ENCODE results near the gene LCP2. TPM values are rescaled to one million over a fixed set of nuclear protein-coding genes. Genes with fewer than 3 reads are reported as not detected.

Gene LCP2
- total RNA-seq, 1 experiment from 2014 or later: 0.72 TPM

DNA sequence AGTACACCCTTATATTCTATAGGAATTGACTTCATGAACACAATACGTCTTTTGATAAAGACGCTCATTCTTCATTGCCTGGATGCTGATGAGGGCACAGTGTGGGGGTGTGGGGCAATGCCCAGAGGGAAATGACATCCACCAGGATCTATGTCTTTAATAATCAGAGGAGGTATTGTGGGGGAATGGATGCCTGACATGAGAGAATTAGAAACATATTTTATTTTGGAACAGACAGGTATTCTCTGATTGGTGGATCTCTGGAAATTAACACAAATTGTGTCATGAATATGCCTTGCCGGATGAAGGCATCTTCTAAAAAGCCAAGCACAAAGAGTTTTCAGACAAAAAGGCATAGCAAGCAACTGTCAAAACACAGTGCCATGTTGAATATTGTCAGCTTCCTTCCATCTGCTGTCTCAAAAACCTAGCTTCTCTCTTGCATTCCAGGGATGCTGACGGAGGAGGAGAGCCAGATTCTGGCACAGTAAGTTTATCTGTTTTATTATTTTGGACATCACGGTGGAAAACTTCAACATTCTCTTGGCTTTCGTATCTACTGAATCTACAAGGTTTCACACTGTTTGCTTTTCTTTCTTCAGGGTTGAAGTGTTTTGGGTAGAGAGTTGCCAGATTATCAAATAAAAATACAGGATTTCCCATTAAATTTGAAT lies 68.7 kb downstream of the LCP2 start:
- POLR2A ChIA-PET: interaction anchor here (0.6 kb wide), 1 partner anchor 539 kb away, joined by 3 read pairs; no protein-coding TSS in a partner anchor
- TF ChIP-seq MYBL2 (CRISPR knock-in tag; IDR thresholded peaks at IDR 0.05): no peak
- TF ChIP-seq, protein P1, sequence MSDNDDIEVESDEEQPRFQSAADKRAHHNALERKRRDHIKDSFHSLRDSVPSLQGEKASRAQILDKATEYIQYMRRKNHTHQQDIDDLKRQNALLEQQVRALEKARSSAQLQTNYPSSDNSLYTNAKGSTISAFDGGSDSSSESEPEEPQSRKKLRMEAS (CRISPR knock-in tag; IDR thresholded peaks at IDR 0.05): no peak
- TF ChIP-seq NFATC4 (CRISPR knock-in tag; IDR thresholded peaks at IDR 0.05): no peak
- TF ChIP-seq GTF2I (CRISPR knock-in tag; conservative IDR thresholded peaks at IDR 0.05): no peak
- no peak for TF ChIP-seq CREB1 (CRISPR knock-in tag; IDR thresholded peaks at IDR 0.05)
- TF ChIP-seq JUN (CRISPR knock-in tag; IDR thresholded peaks at IDR 0.05): no peak
- TF ChIP-seq ZNF232 (CRISPR knock-in tag; IDR thresholded peaks at IDR 0.05): no peak
- no peak for TF ChIP-seq NR2C2 (CRISPR knock-in tag; IDR thresholded peaks at IDR 0.05)
- no peak for TF ChIP-seq SOX15 (CRISPR knock-in tag; IDR thresholded peaks at IDR 0.05)
- TF ChIP-seq, protein P2, sequence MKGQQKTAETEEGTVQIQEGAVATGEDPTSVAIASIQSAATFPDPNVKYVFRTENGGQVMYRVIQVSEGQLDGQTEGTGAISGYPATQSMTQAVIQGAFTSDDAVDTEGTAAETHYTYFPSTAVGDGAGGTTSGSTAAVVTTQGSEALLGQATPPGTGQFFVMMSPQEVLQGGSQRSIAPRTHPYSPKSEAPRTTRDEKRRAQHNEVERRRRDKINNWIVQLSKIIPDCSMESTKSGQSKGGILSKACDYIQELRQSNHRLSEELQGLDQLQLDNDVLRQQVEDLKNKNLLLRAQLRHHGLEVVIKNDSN (CRISPR knock-in tag; IDR thresholded peaks at IDR 0.05): no peak
- no peak for TF ChIP-seq SMAD4 (CRISPR knock-in tag; IDR thresholded peaks at IDR 0.05)
- no peak for TF ChIP-seq GABPB1 (CRISPR knock-in tag; IDR thresholded peaks at IDR 0.05)
- TF ChIP-seq ESRRA (CRISPR knock-in tag; IDR thresholded peaks at IDR 0.05; ENCODE audit: borderline replicate concordance): no peak
- TF ChIP-seq, protein P3, sequence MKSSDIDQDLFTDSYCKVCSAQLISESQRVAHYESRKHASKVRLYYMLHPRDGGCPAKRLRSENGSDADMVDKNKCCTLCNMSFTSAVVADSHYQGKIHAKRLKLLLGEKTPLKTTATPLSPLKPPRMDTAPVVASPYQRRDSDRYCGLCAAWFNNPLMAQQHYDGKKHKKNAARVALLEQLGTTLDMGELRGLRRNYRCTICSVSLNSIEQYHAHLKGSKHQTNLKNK (CRISPR knock-in tag; IDR thresholded peaks at IDR 0.05): no peak
- TF ChIP-seq ZNF396 (CRISPR knock-in tag; IDR thresholded peaks at IDR 0.05; ENCODE audit: borderline replicate concordance): no peak
- TF ChIP-seq, protein P4, sequence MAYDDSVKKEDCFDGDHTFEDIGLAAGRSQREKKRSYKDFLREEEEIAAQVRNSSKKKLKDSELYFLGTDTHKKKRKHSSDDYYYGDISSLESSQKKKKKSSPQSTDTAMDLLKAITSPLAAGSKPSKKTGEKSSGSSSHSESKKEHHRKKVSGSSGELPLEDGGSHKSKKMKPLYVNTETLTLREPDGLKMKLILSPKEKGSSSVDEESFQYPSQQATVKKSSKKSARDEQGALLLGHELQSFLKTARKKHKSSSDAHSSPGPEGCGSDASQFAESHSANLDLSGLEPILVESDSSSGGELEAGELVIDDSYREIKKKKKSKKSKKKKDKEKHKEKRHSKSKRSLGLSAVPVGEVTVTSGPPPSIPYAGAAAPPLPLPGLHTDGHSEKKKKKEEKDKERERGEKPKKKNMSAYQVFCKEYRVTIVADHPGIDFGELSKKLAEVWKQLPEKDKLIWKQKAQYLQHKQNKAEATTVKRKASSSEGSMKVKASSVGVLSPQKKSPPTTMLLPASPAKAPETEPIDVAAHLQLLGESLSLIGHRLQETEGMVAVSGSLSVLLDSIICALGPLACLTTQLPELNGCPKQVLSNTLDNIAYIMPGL (CRISPR knock-in tag; IDR thresholded peaks at IDR 0.05): no peak
- TF ChIP-seq, protein P5, sequence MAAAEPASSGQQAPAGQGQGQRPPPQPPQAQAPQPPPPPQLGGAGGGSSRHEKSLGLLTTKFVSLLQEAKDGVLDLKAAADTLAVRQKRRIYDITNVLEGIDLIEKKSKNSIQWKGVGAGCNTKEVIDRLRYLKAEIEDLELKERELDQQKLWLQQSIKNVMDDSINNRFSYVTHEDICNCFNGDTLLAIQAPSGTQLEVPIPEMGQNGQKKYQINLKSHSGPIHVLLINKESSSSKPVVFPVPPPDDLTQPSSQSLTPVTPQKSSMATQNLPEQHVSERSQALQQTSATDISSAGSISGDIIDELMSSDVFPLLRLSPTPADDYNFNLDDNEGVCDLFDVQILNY (CRISPR knock-in tag; IDR thresholded peaks at IDR 0.05): no peak
- TF ChIP-seq ZNF121 (CRISPR knock-in tag; IDR thresholded peaks at IDR 0.05): no peak
- no peak for ATAC-seq
- H3K27me3 Mint-ChIP-seq (ENCODE audit: low read depth): no peaks in the 10 kb centered on the region
- H3K36me3 Mint-ChIP-seq: no peaks in the 10 kb centered on the region
- no peak for DNase-seq (ENCODE audit: low spot score)
- H3K4me3 Mint-ChIP-seq: no peak overlapping the region
- H3K4me1 Mint-ChIP-seq: peaks cover 34% of the 10 kb centered on the region
- no peaks in the 10 kb centered on the region for H3K9me3 Mint-ChIP-seq
- H3K27ac Mint-ChIP-seq: 0 out of 2 replicates have a peak overlapping the region, but pooled peaks have one; percentile 10
- CTCF ChIA-PET: interaction anchor here (1.0 to 4.4 kb wide), 4 partner anchors 37 to 192 kb away, joined by 3 to 64 read pairs (median 7); no protein-coding TSS in a partner anchor

DNA sequence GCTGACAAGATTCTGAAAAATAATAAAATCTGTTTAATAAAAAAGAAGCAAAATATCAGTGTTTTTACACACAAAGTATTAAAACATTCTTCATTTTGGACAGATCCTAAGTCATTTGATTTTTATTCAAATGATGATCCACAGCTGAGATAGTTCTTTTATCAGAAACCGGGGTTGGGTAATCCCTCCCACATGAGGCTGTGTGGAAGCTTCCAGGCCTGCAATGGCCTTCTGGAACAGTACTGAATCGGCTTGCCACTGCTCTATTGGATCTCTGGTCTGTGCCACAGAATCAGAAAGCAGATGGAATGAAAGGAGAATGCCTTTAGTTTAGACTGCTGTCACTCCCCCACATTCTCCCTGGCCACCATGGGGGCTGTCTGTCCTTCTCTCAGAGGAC lies 70.9 kb downstream of the LCP2 start:
- ATAC-seq (no peak), DNase-seq (ENCODE audit: low spot score) (no peak)
- POLR2A ChIA-PET: no interaction called here
- H3K27ac Mint-ChIP-seq: no peak overlapping the region
- H3K4me3 Mint-ChIP-seq: no peak overlapping the region
- no peaks in the 10 kb centered on the region for H3K27me3 Mint-ChIP-seq (ENCODE audit: low read depth)
- peaks cover 49% of the 10 kb centered on the region for H3K4me1 Mint-ChIP-seq
- TF ChIP-seq ZNF232 (CRISPR knock-in tag; IDR thresholded peaks at IDR 0.05): no peak
- TF ChIP-seq ZNF219 (CRISPR knock-in tag; IDR thresholded peaks at IDR 0.05; ENCODE audit: borderline replicate concordance): no peak
- no peak for TF ChIP-seq SMAD4 (CRISPR knock-in tag; IDR thresholded peaks at IDR 0.05)
- TF ChIP-seq, protein P6, sequence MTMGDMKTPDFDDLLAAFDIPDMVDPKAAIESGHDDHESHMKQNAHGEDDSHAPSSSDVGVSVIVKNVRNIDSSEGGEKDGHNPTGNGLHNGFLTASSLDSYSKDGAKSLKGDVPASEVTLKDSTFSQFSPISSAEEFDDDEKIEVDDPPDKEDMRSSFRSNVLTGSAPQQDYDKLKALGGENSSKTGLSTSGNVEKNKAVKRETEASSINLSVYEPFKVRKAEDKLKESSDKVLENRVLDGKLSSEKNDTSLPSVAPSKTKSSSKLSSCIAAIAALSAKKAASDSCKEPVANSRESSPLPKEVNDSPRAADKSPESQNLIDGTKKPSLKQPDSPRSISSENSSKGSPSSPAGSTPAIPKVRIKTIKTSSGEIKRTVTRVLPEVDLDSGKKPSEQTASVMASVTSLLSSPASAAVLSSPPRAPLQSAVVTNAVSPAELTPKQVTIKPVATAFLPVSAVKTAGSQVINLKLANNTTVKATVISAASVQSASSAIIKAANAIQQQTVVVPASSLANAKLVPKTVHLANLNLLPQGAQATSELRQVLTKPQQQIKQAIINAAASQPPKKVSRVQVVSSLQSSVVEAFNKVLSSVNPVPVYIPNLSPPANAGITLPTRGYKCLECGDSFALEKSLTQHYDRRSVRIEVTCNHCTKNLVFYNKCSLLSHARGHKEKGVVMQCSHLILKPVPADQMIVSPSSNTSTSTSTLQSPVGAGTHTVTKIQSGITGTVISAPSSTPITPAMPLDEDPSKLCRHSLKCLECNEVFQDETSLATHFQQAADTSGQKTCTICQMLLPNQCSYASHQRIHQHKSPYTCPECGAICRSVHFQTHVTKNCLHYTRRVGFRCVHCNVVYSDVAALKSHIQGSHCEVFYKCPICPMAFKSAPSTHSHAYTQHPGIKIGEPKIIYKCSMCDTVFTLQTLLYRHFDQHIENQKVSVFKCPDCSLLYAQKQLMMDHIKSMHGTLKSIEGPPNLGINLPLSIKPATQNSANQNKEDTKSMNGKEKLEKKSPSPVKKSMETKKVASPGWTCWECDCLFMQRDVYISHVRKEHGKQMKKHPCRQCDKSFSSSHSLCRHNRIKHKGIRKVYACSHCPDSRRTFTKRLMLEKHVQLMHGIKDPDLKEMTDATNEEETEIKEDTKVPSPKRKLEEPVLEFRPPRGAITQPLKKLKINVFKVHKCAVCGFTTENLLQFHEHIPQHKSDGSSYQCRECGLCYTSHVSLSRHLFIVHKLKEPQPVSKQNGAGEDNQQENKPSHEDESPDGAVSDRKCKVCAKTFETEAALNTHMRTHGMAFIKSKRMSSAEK (CRISPR knock-in tag; IDR thresholded peaks at IDR 0.05; ENCODE audit: borderline replicate concordance): no peak
- TF ChIP-seq, protein P7, sequence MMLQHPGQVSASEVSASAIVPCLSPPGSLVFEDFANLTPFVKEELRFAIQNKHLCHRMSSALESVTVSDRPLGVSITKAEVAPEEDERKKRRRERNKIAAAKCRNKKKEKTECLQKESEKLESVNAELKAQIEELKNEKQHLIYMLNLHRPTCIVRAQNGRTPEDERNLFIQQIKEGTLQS (CRISPR knock-in tag; conservative IDR thresholded peaks at IDR 0.05): no peak
- TF ChIP-seq, protein P8, sequence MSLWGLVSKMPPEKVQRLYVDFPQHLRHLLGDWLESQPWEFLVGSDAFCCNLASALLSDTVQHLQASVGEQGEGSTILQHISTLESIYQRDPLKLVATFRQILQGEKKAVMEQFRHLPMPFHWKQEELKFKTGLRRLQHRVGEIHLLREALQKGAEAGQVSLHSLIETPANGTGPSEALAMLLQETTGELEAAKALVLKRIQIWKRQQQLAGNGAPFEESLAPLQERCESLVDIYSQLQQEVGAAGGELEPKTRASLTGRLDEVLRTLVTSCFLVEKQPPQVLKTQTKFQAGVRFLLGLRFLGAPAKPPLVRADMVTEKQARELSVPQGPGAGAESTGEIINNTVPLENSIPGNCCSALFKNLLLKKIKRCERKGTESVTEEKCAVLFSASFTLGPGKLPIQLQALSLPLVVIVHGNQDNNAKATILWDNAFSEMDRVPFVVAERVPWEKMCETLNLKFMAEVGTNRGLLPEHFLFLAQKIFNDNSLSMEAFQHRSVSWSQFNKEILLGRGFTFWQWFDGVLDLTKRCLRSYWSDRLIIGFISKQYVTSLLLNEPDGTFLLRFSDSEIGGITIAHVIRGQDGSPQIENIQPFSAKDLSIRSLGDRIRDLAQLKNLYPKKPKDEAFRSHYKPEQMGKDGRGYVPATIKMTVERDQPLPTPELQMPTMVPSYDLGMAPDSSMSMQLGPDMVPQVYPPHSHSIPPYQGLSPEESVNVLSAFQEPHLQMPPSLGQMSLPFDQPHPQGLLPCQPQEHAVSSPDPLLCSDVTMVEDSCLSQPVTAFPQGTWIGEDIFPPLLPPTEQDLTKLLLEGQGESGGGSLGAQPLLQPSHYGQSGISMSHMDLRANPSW (CRISPR knock-in tag; conservative IDR thresholded peaks at IDR 0.05; ENCODE audit: low read depth): no peak
- no peak for TF ChIP-seq SOX15 (CRISPR knock-in tag; IDR thresholded peaks at IDR 0.05)
- TF ChIP-seq FOXP1 (CRISPR knock-in tag; IDR thresholded peaks at IDR 0.05; ENCODE audit: borderline replicate concordance): no peak
- TF ChIP-seq NR3C1 (CRISPR knock-in tag; conservative IDR thresholded peaks at IDR 0.05; ENCODE audit: low read depth): no peak
- no peaks in the 10 kb centered on the region for H3K36me3 Mint-ChIP-seq
- CTCF ChIA-PET: interaction anchor here (0.6 to 4.4 kb wide), 55 partner anchors 9 to 407 kb away, joined by 3 to 92 read pairs (median 5); partner anchors contain the start of genes KCNMB1 and LCP2
- no peaks in the 10 kb centered on the region for H3K9me3 Mint-ChIP-seq

Data from WTC11 (cell line).